Uterus (tissue), 4 donors: ENCODE results near the gene LGI1. TPM values are rescaled to one million over a fixed set of nuclear protein-coding genes. Genes with fewer than 3 reads are reported as not detected.

Source experiments
- DNase-seq, 2 donors: peaks; one replicate each; pipeline ENCODE4 v3.0.0-alpha.2; 2019 to 2020
- H3K27ac ChIP-seq, 2 donors: fragments of 200-600 bp; sonication (generic); 1 replicate in 1 of 2; 2 replicates in 1 of 2; pipeline ENCODE4 v1.5.1; 2016 to 2018
- H3K27me3 ChIP-seq, 2 donors: fragments of 200-600 bp; sonication (generic); one replicate each; pipeline ENCODE4 v1.5.1; 2018 to 2019; ENCODE audit warnings: control low read depth in 1 of 2
- H3K36me3 ChIP-seq, 2 donors: fragments of 200-600 bp; sonication (generic); one replicate each; pipeline ENCODE4 v1.5.1; 2019; ENCODE audit warnings: control low read depth in 1 of 2
- H3K4me1 ChIP-seq, 2 donors: fragments of 200-600 bp; sonication (generic); one replicate each; pipeline ENCODE4 v1.5.1; 2018 to 2019; ENCODE audit warnings: control low read depth in 1 of 2
- H3K4me3 ChIP-seq, 2 donors: fragments of 200-600 bp; sonication (generic); 1 replicate in 1 of 2; 2 replicates in 1 of 2; pipeline ENCODE4 v1.5.1; 2018 to 2019; ENCODE audit warnings: mild to moderate bottlenecking in 1 of 2
- H3K9me3 ChIP-seq, 2 donors: fragments of 200-600 bp; sonication (generic); one replicate each; pipeline ENCODE4 v1.5.1; 2019; ENCODE audit warnings: control low read depth in 1 of 2
- CTCF ChIP-seq, 4 experiments: fragments of 200-600 bp in 2 of 4; fragments of 450-650 bp in 2 of 4; sonication (generic) in 2 of 4; IDR thresholded peaks; one replicate each; pipeline ENCODE4 v1.5.1; 2016 to 2019; ENCODE audit warnings: antibody characterized with exemption in 4 of 4, mild to moderate bottlenecking in 2 of 4, moderate library complexity in 1 of 4
- POLR2A ChIP-seq, 2 donors: fragments of 450-650 bp; IDR thresholded peaks; one replicate each; pipeline ENCODE4 v1.6.1; 2016; ENCODE audit warnings: antibody characterized with exemption in 2 of 2, mild to moderate bottlenecking in 1 of 2, moderate library complexity in 1 of 2
- intact Hi-C: fragments of 100-400 bp; cut with DNase I; formaldehyde crosslinking; loops from one replicate; pipeline ENCODE4 v1.15.1; 2023; ENCODE audit warnings: low total_unique reads
- total RNA-seq, 4 donors: library from RNA; depleted of rRNA in 3 of 4; stranded (reverse); fragments of >200 nt in 3 of 4; gene quantifications; one replicate each; pipeline versions ENCODE4 v1.1.0 to v1.2.4, GENCODE V29; 2014 to 2023
- donor health status: DM: yes; HTN: yes; CAD: no.

Gene LGI1
- total RNA-seq, 4 donors from 2014 or later, result 1.4 TPM; not detected in 3

DNA sequence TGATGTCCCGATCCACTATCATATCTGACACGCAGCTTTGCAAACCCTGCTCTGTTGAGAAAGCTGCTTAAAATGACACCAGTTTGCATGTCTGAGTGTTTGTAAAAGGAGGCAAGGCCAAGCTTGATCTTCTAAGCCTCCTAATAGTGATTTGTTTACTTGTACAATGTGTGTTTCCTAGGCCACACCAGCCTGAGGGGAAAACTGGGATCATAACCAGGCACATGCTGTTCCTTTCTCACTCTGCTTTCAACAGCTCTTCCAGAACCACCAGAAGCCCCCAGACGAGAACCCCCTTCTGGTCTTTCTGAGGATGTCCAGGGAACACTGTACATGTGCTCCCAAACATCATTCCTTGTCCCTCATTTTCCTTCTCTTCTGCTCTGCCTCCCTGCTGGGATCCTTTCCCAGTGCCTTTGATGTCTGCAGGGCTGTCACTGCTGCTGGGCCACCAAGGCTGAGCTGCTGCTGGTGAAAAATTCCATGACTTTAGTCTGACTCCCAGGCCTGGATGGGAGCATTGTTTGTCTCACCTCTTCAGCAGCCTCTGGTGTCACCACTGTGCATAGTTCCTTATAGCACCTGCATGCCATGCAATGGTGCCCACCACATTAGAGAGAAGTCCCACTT, 4.0 kb upstream of the LGI1 start:
- TF ChIP-seq POLR2A (IDR thresholded peaks at IDR 0.05), result no peak
- TF ChIP-seq CTCF (IDR thresholded peaks at IDR 0.05), result no peak
- no peaks in the 10 kb centered on the region for H3K4me1 ChIP-seq
- no peaks in the 10 kb centered on the region for H3K36me3 ChIP-seq
- H3K27me3 ChIP-seq, result no peaks in the 10 kb centered on the region
- no peaks in the 10 kb centered on the region for H3K9me3 ChIP-seq
- no peak for DNase-seq
- H3K4me3 ChIP-seq, result no peak overlapping the region
- H3K27ac ChIP-seq, result no peak overlapping the region
- intact Hi-C loops, result no loop called here

DNA sequence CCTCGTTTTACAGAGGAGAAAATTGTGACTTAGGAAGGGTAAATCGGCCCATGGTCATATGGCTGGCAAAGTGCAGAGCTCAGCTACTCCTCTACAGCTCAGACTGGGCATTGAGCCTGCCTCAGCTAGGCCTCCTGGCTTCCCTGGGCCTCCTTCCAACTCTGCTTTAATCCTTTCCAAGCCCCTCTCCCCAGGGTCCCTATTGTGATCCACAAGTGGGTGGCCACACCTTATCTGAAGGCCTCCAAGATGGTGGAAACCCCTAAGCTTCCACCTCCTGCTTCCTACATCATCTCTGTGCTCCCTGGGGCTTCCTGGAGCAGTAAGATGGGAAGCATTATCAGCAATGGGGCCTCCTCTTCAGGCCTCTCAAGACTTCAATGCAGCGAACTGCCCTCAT, 3.0 kb upstream of the LGI1 start:
- DNase-seq, result no peak
- Histone ChIP-seq H3K4me3 (no peak overlapping the region), H3K9me3 (no peaks in the 10 kb centered on the region), H3K27me3 (no peaks in the 10 kb centered on the region), H3K4me1 (no peaks in the 10 kb centered on the region), H3K36me3 (no peaks in the 10 kb centered on the region), H3K27ac (no peak overlapping the region)
- no peak for TF ChIP-seq CTCF (IDR thresholded peaks at IDR 0.05)
- TF ChIP-seq POLR2A (IDR thresholded peaks at IDR 0.05), result no peak
- intact Hi-C loops, result no loop called here

DNA sequence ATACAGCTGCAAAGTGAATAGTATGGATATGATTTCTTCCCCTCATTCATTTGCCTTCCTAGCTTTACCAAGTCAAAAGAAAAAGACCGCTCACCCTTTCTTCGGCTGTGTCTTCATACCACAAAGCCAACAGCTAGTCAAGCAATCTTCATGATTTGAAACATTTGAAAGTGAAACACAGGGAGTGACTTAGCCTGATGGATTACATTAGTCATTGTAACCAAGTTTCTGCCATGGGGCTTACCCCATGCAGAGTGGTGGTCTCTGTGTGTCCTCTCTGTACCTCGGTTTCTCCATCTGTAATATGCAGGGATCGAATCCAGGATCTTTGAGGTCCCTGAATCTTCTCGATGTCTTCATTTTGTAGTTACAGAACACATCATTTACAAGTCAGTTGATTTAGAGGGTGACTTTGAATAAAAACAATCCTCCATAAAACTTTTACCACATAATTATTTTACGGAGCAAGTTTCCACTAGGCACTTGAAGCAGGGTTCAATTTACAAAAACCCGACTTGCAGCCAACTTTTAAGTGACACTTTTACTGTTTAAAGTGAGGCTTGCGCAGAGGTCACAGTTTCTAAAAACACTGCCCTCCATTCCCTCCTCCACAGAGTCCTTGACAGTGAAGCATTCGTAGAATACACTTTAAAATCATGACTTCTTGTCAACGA, 2.2 kb upstream of the LGI1 start:
- H3K36me3 ChIP-seq, result no peaks in the 10 kb centered on the region
- H3K27ac ChIP-seq, result peak overlapping the region in 1 of 2 donors; percentile 10
- H3K4me3 ChIP-seq, result no peak overlapping the region
- H3K4me1 ChIP-seq, result no peaks in the 10 kb centered on the region
- DNase-seq, result no peak
- H3K27me3 ChIP-seq, result no peaks in the 10 kb centered on the region
- intact Hi-C loops, result no loop called here
- no peaks in the 10 kb centered on the region for H3K9me3 ChIP-seq
- TF ChIP-seq POLR2A (IDR thresholded peaks at IDR 0.05) (no peak), CTCF (IDR thresholded peaks at IDR 0.05) (no peak)

DNA sequence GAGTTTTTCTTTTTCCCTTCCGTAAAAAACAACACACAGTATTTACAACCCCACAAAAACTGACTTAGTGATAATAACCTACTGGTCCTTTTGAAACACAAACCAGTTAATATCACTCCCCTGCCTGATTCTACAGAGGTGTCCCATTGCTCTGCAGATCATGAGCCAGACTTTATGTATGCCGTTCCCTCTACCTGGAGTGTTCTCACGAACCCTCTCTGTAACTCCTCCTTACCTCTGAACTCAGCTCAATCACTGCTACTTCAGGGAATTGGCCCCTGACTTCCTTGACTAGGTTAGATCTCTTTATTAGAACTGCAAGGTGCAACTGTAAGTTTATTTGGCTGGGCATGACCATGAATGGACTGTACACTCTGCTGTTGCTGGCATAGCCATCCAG, 1.6 kb upstream of the LGI1 start:
- H3K27ac ChIP-seq, result no peak overlapping the region
- H3K36me3 ChIP-seq, result no peaks in the 10 kb centered on the region
- no peaks in the 10 kb centered on the region for H3K9me3 ChIP-seq
- H3K4me1 ChIP-seq, result no peaks in the 10 kb centered on the region
- DNase-seq, result no peak
- no peaks in the 10 kb centered on the region for H3K27me3 ChIP-seq
- no peak for TF ChIP-seq CTCF (IDR thresholded peaks at IDR 0.05)
- no peak for TF ChIP-seq POLR2A (IDR thresholded peaks at IDR 0.05)
- no peak overlapping the region for H3K4me3 ChIP-seq
- intact Hi-C loops, result no loop called here

DNA sequence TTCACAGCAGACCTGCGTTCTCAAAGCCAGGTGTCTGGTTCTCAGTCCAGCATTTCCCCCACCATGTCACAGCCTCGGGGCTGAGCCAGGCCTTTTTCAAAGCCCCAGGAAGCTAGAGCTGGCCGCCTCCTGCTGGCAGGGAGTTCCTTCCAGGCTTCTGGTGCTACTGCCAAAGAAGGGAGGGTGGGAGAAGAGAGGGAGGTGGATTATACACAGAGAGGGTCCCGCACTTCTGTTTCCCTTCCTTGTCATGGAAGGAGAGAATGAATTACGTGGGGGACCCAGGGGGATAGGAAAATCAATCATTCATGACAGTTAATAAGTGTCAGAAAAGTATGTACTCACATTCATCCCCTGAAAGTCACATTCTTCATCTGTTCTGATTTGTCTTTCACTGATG, 600 bp upstream of the LGI1 start:
- no peak overlapping the region for H3K27ac ChIP-seq
- no peak overlapping the region for H3K4me3 ChIP-seq
- H3K9me3 ChIP-seq, result no peaks in the 10 kb centered on the region
- H3K27me3 ChIP-seq, result no peaks in the 10 kb centered on the region
- TF ChIP-seq CTCF (IDR thresholded peaks at IDR 0.05) (no peak), POLR2A (IDR thresholded peaks at IDR 0.05) (no peak)
- no peak for DNase-seq
- no peaks in the 10 kb centered on the region for H3K4me1 ChIP-seq
- intact Hi-C loops, result no loop called here
- H3K36me3 ChIP-seq, result no peaks in the 10 kb centered on the region
